DND-41 (cell line): Measurements from ENCODE around the gene RYR2.

Experiments used
- ATAC-seq: fragments of 200-7000 bp; cut with Tn5 transposase; 3 replicates; pipeline ENCODE4 v1.9.1; 2021; ENCODE audit warnings: low read depth; ENCODE audit not compliant: insufficient read depth
- DNase-seq: peaks from one replicate; pipeline ENCODE4 v3.0.0-alpha.2; 2020
- H2AFZ ChIP-seq: 2 replicates; pipeline ENCODE4 v1.6.0; 2012; ENCODE audit warnings: low read depth, low read length
- H3K27ac ChIP-seq: 2 replicates; pipeline ENCODE4 v1.5.1; 2012; ENCODE audit warnings: low read length, inconsistent platforms
- H3K27me3 ChIP-seq: fragments of 200-600 bp; sonication (generic); 2 replicates; pipeline ENCODE4 v1.6.0; 2012; ENCODE audit warnings: low read length, mild to moderate bottlenecking, inconsistent platforms; ENCODE audit not compliant: insufficient read depth, poor library complexity
- H3K36me3 ChIP-seq: 2 replicates; pipeline ENCODE4 v1.5.1; 2012; ENCODE audit warnings: low read length, inconsistent platforms; ENCODE audit not compliant: insufficient read depth
- H3K4me1 ChIP-seq: 2 replicates; pipeline ENCODE4 v1.5.1; 2012; ENCODE audit warnings: mild to moderate bottlenecking, low read length; ENCODE audit not compliant: insufficient read depth
- H3K4me2 ChIP-seq: 2 replicates; pipeline ENCODE4 v1.6.0; 2012; ENCODE audit warnings: mild to moderate bottlenecking, moderate library complexity, low read length, inconsistent platforms; ENCODE audit not compliant: insufficient read depth
- H3K4me3 ChIP-seq, 2 experiments: fragments of 200-600 bp in 1 of 2; shearing (Covaris generic) in 1 of 2; 2 replicates each; pipeline ENCODE4 v1.5.1; 2012 to 2016; ENCODE audit warnings: inconsistent platforms in 2 of 2, low read length in 2 of 2, mild to moderate bottlenecking in 2 of 2, low read depth in 1 of 2, moderate library complexity in 1 of 2
- H3K79me2 ChIP-seq: 2 replicates; pipeline ENCODE4 v1.6.0; 2012; ENCODE audit warnings: low read length, inconsistent platforms; ENCODE audit not compliant: insufficient read depth
- H3K9ac ChIP-seq: 2 replicates; pipeline ENCODE4 v1.6.0; 2012; ENCODE audit warnings: low read depth, mild to moderate bottlenecking, inconsistent platforms, low read length, moderate library complexity
- H3K9me3 ChIP-seq: 2 replicates; pipeline ENCODE4 v1.5.1; 2012; ENCODE audit warnings: low read length, moderate library complexity, mild to moderate bottlenecking, inconsistent platforms; ENCODE audit not compliant: insufficient read depth, severe bottlenecking
- H4K20me1 ChIP-seq: 2 replicates; pipeline ENCODE4 v1.6.0; 2012; ENCODE audit warnings: low read length; ENCODE audit not compliant: insufficient read depth
- CTCF ChIP-seq: IDR thresholded peaks from 2 replicates; pipeline ENCODE4 v1.5.1; 2012; ENCODE audit warnings: borderline replicate concordance, low read length, moderate library complexity, mild to moderate bottlenecking; ENCODE audit not compliant: poor library complexity, severe bottlenecking; ENCODE audit errors: extremely low read depth
- EZH2 ChIP-seq: IDR thresholded peaks from 3 replicates; pipeline ENCODE4 v1.6.1; 2012; ENCODE audit warnings: borderline replicate concordance, low read depth, mild to moderate bottlenecking, moderate library complexity, low read length, inconsistent platforms; ENCODE audit not compliant: severe bottlenecking

RYR2 gene

GRCh38 chr1:237467320-237467719, 425.3 kb downstream of the RYR2 start:
- H3K27ac ChIP-seq: no peak overlapping the region
- H3K4me2 ChIP-seq: no peak overlapping the region
- H3K9me3 ChIP-seq: no peaks in the 10 kb centered on the region
- H3K9ac ChIP-seq: no peak overlapping the region
- DNase-seq (no peak), ATAC-seq (no peak)
- H3K27me3 ChIP-seq: no peaks in the 10 kb centered on the region
- no peaks in the 10 kb centered on the region for H3K79me2 ChIP-seq
- H3K4me1 ChIP-seq: no peaks in the 10 kb centered on the region
- no peak overlapping the region for H2AFZ ChIP-seq
- TF ChIP-seq EZH2 (no peak), CTCF (no peak)
- H3K36me3 ChIP-seq: no peaks in the 10 kb centered on the region
- no peaks in the 10 kb centered on the region for H4K20me1 ChIP-seq
- H3K4me3 ChIP-seq: no peak overlapping the region

GRCh38 chr1:237470712-237471338, 428.8 kb downstream of the RYR2 start:
- no peak overlapping the region for H3K4me2 ChIP-seq
- peak; percentile 80 for ATAC-seq
- TF ChIP-seq CTCF: no peak
- no peak for TF ChIP-seq EZH2
- no peak overlapping the region for H3K4me3 ChIP-seq
- no peaks in the 10 kb centered on the region for H3K79me2 ChIP-seq
- no peaks in the 10 kb centered on the region for H4K20me1 ChIP-seq
- H3K9me3 ChIP-seq: no peaks in the 10 kb centered on the region
- no peak overlapping the region; the same call in 1 of the 2 replicates for H2AFZ ChIP-seq
- H3K9ac ChIP-seq: no peak overlapping the region
- no peaks in the 10 kb centered on the region for H3K36me3 ChIP-seq
- no peak overlapping the region for H3K27ac ChIP-seq
- H3K4me1 ChIP-seq: no peaks in the 10 kb centered on the region
- no peaks in the 10 kb centered on the region for H3K27me3 ChIP-seq
- DNase-seq: peak; percentile 18

- Histone ChIP-seq H3K9ac (no peak overlapping the region), H4K20me1 (no peaks in the 10 kb centered on the region), H3K27ac (no peak overlapping the region), H3K79me2 (no peaks in the 10 kb centered on the region), H2AFZ (no peak overlapping the region; the same call in 1 of the 2 replicates), H3K4me1 (no peaks in the 10 kb centered on the region), H3K4me2 (no peak overlapping the region), H3K36me3 (no peaks in the 10 kb centered on the region), H3K27me3 (no peaks in the 10 kb centered on the region), H3K9me3 (no peaks in the 10 kb centered on the region), H3K4me3 (no peak overlapping the region)
- TF ChIP-seq CTCF: no peak
- TF ChIP-seq EZH2: no peak
- ATAC-seq: no peak
- no peak for DNase-seq
Measured at GRCh38 chr1:237471377-237471776, 429.4 kb downstream of the RYR2 start.

GRCh38 chr1:237471956-237472355, 430.0 kb downstream of the RYR2 start:
- H3K4me1 ChIP-seq: no peaks in the 10 kb centered on the region
- no peak overlapping the region for H3K4me2 ChIP-seq
- ATAC-seq (no peak), DNase-seq (no peak)
- H2AFZ ChIP-seq: no peak overlapping the region
- H3K79me2 ChIP-seq: no peaks in the 10 kb centered on the region
- H3K27ac ChIP-seq: no peak overlapping the region
- no peaks in the 10 kb centered on the region for H3K9me3 ChIP-seq
- H3K27me3 ChIP-seq: no peaks in the 10 kb centered on the region
- H3K4me3 ChIP-seq: no peak overlapping the region
- TF ChIP-seq CTCF (no peak), EZH2 (no peak)
- no peaks in the 10 kb centered on the region for H3K36me3 ChIP-seq
- no peaks in the 10 kb centered on the region for H4K20me1 ChIP-seq
- H3K9ac ChIP-seq: no peak overlapping the region
